OCI-LY7 (cell line): Measurements from ENCODE around the gene WDR70. TPM values are rescaled to one million over a fixed set of nuclear protein-coding genes. Genes with fewer than 3 reads are reported as not detected.

Experiments
- BruUV-seq: library from RNA; stranded (reverse); fragments of 400-500 nt; replicated peaks from 2 replicates; lab custom pipeline; 2021; lab: Mats Ljungman, UMichigan
- CTCF ChIA-PET: fragments of 300-600 bp; sonication (Branson Sonifier 250); formaldehyde crosslinking; loops from one replicate; lab custom pipeline; 2022; ENCODE audit warnings: antibody characterized with exemption; ENCODE audit not compliant: unreplicated experiment; lab: Charles Lee
- POLR2A ChIA-PET: fragments of 300-600 bp; sonication (Branson Sonifier 250); formaldehyde crosslinking; loops from one replicate; lab custom pipeline; 2022; ENCODE audit warnings: antibody characterized with exemption; lab: Charles Lee
- DNase-seq: peaks from one replicate; pipeline ENCODE4 v3.0.0-alpha.2; 2015; ENCODE audit warnings: low spot score
- H2AFZ ChIP-seq: fragments of 200-600 bp; sonication (generic), shearing (Covaris generic); 2 replicates; pipeline ENCODE4 v1.6.1; 2014; ENCODE audit warnings: mild to moderate bottlenecking, antibody characterized with exemption, low read length, moderate library complexity
- H3K27ac ChIP-seq: fragments of 200-600 bp; sonication (generic); 2 replicates; pipeline ENCODE4 v1.5.1; 2014; ENCODE audit warnings: mixed run types, low read depth, mild to moderate bottlenecking, moderate library complexity, low read length, inconsistent platforms; ENCODE audit not compliant: poor library complexity, severe bottlenecking
- H3K36me3 ChIP-seq: fragments of 200-600 bp; sonication (generic); 2 replicates; pipeline ENCODE4 v1.6.1; 2014; ENCODE audit warnings: mild to moderate bottlenecking, antibody characterized with exemption, low read length, moderate library complexity, mixed read lengths; ENCODE audit not compliant: insufficient read depth
- H3K4me1 ChIP-seq: fragments of 200-600 bp; sonication (generic); 2 replicates; pipeline ENCODE4 v1.5.1; 2014; ENCODE audit warnings: mild to moderate bottlenecking, low read length; ENCODE audit not compliant: insufficient read depth, poor library complexity, severe bottlenecking
- H3K4me2 ChIP-seq: fragments of 200-600 bp; sonication (generic); 2 replicates; pipeline ENCODE4 v1.6.1; 2014; ENCODE audit warnings: mild to moderate bottlenecking, low read length
- H3K4me3 ChIP-seq: fragments of 200-600 bp; sonication (generic); 2 replicates; pipeline ENCODE4 v1.5.1; 2014; ENCODE audit warnings: mild to moderate bottlenecking, low read depth, low read length; ENCODE audit not compliant: poor library complexity, severe bottlenecking
- H3K79me2 ChIP-seq: fragments of 200-600 bp; sonication (generic); 2 replicates; pipeline ENCODE4 v1.6.1; 2016; ENCODE audit warnings: low read depth, mild to moderate bottlenecking, low read length, moderate library complexity, mixed read lengths; ENCODE audit not compliant: insufficient read depth
- H3K9me2 ChIP-seq: fragments of 200-600 bp; sonication (generic); 2 replicates; pipeline ENCODE4 v1.6.1; 2016; ENCODE audit warnings: mild to moderate bottlenecking, low read length, mixed read lengths; ENCODE audit not compliant: insufficient read depth
- H3K9me3 ChIP-seq: fragments of 200-600 bp; sonication (generic); 2 replicates; pipeline ENCODE4 v1.6.1; 2014; ENCODE audit warnings: mild to moderate bottlenecking, mixed run types, low read length, mixed read lengths
- H4K20me1 ChIP-seq: fragments of 200-600 bp; sonication (generic); 2 replicates; pipeline ENCODE4 v1.6.1; 2014; ENCODE audit warnings: mild to moderate bottlenecking, antibody characterized with exemption, low read length, moderate library complexity, mixed read lengths; ENCODE audit not compliant: insufficient read depth
- CTCF ChIP-seq: fragments of 200-600 bp; sonication (generic); conservative IDR thresholded peaks from 2 replicates; pipeline ENCODE4 v1.5.1; 2014; ENCODE audit warnings: mild to moderate bottlenecking, antibody characterized with exemption, low read length, moderate library complexity, mixed read lengths
- EZH2phosphoT487 ChIP-seq: fragments of 200-600 bp; sonication (generic); IDR thresholded peaks from 2 replicates; pipeline ENCODE4 v1.6.1; 2018; ENCODE audit warnings: low read depth, borderline replicate concordance, mild to moderate bottlenecking, mixed run types, antibody characterized with exemption, low read length, moderate library complexity, mixed read lengths
- intact Hi-C: fragments of 100-400 bp; cut with micrococcal nuclease; formaldehyde crosslinking; loops from one replicate; pipeline ENCODE4 v1.10.0; 2022; ENCODE audit not compliant: unreplicated experiment
- total RNA-seq, 2 experiments: library from RNA; depleted of rRNA in 1 of 2; stranded (reverse); fragments of >200 nt in 1 of 2; shearing (Covaris generic) in 1 of 2; gene quantifications; 2 replicates each; pipeline ENCODE4 v1.2.3, GENCODE V29; 2014 to 2022

Gene WDR70
- total RNA-seq, 2 experiments from 2014 or later: 26.2 to 35.4 TPM

GRCh38 chr5:37519807-37520206, 140.7 kb downstream of the WDR70 start:
- H3K4me2 ChIP-seq: no peak overlapping the region
- no TSS peak for BruUV-seq
- no peak overlapping the region for H3K4me3 ChIP-seq
- intact Hi-C loops: no loop called here
- H4K20me1 ChIP-seq: no peaks in the 10 kb centered on the region
- no peak overlapping the region for H2AFZ ChIP-seq
- H3K79me2 ChIP-seq: no peaks in the 10 kb centered on the region
- POLR2A ChIA-PET: no interaction called here
- TF ChIP-seq EZH2phosphoT487 (no peak), CTCF (no peak)
- DNase-seq: no peak
- H3K36me3 ChIP-seq: no peaks in the 10 kb centered on the region
- no peak overlapping the region for H3K27ac ChIP-seq
- no peaks in the 10 kb centered on the region for H3K9me3 ChIP-seq
- H3K4me1 ChIP-seq: no peaks in the 10 kb centered on the region
- CTCF ChIA-PET: no interaction called here
- H3K9me2 ChIP-seq: no peaks in the 10 kb centered on the region

GRCh38 chr5:37520811-37521210, 141.7 kb downstream of the WDR70 start:
- H3K79me2 ChIP-seq: no peaks in the 10 kb centered on the region
- no peak overlapping the region for H2AFZ ChIP-seq
- ChIA-PET CTCF (no interaction called here), POLR2A (no interaction called here)
- no peak overlapping the region for H3K4me2 ChIP-seq
- no peaks in the 10 kb centered on the region for H3K9me2 ChIP-seq
- H3K9me3 ChIP-seq: no peaks in the 10 kb centered on the region
- intact Hi-C loops: no loop called here
- DNase-seq: no peak
- H3K4me1 ChIP-seq: no peaks in the 10 kb centered on the region
- TF ChIP-seq CTCF (no peak), EZH2phosphoT487 (no peak)
- no peaks in the 10 kb centered on the region for H3K36me3 ChIP-seq
- no peaks in the 10 kb centered on the region for H4K20me1 ChIP-seq
- BruUV-seq: no TSS peak
- H3K4me3 ChIP-seq: no peak overlapping the region
- no peak overlapping the region for H3K27ac ChIP-seq

- Histone ChIP-seq H3K4me3 (no peak overlapping the region), H3K4me1 (no peaks in the 10 kb centered on the region), H3K36me3 (no peaks in the 10 kb centered on the region), H4K20me1 (no peaks in the 10 kb centered on the region), H3K9me3 (no peaks in the 10 kb centered on the region), H3K79me2 (no peaks in the 10 kb centered on the region), H3K9me2 (no peaks in the 10 kb centered on the region), H2AFZ (no peak overlapping the region), H3K4me2 (no peak overlapping the region), H3K27ac (no peak overlapping the region)
- DNase-seq: no peak
- no TSS peak for BruUV-seq
- TF ChIP-seq EZH2phosphoT487 (no peak), CTCF (no peak)
- POLR2A ChIA-PET: interaction anchor here (1.3 kb wide), 1 partner anchor 10 kb away, joined by 3 read pairs; no protein-coding TSS in a partner anchor
- CTCF ChIA-PET: no interaction called here
- intact Hi-C loops: no loop called here
Observed at GRCh38 chr5:37532976-37533740, 154.0 kb downstream of the WDR70 start.
